Fibroblast of villous mesenchyme (primary cell): ENCODE measurements around the gene RD3L. TPM values are rescaled to one million over a fixed set of nuclear protein-coding genes. Genes with fewer than 3 reads are reported as not detected.

Source experiments
- DNase-seq: peaks from one replicate; pipeline ENCODE4 v3.0.0-alpha.2; 2010; ENCODE audit warnings: low read depth
- H3K4me3 ChIP-seq: 2 replicates; pipeline ENCODE4 v1.5.1; 2011; ENCODE audit warnings: low read depth, mild to moderate bottlenecking, low read length
- total RNA-seq: library from RNA; depleted of rRNA; stranded (reverse); fragments of >200 nt; gene quantifications from 2 replicates; pipeline ENCODE4 v1.2.3, GENCODE V29; 2012
- TF ChIP-seq, protein P1 (sequence below): IDR thresholded peaks from 2 replicates; pipeline ENCODE4 v1.5.1; 2012; ENCODE audit warnings: low read depth, mild to moderate bottlenecking, low read length; ENCODE audit not compliant: insufficient read depth

The RD3L gene
- total RNA-seq, 1 donor, result not detected

DNA sequence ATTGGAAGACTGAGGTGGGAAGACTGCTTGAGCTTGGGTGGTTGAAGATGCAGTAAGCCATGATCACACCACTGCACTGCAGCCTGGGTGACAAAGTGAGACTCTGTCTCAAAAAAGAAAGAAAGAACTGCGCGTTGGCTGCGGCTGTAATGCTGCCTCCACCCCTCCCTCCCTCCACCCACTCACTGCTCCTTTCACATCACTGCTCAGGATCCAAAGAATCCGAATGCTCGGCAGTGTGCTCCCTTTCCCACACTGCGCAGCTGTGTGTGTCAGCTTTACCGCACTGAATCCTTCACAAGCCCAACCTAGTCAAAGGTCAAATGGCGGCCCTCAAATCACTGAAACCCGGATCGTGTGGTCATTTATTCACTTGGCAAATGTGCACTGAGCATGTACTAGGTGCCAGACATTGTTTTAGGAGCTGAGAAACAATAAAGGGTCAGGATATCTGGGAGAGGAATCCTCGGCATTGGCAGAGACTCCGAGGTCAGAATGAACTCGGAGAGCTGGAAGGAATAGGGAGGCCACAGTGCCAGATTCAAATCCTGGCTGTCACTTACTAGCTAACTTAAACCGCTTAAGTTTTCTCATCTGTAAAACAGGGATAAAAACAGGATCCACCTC lies 25.6 kb downstream of the RD3L start:
- TF ChIP-seq, protein P1, sequence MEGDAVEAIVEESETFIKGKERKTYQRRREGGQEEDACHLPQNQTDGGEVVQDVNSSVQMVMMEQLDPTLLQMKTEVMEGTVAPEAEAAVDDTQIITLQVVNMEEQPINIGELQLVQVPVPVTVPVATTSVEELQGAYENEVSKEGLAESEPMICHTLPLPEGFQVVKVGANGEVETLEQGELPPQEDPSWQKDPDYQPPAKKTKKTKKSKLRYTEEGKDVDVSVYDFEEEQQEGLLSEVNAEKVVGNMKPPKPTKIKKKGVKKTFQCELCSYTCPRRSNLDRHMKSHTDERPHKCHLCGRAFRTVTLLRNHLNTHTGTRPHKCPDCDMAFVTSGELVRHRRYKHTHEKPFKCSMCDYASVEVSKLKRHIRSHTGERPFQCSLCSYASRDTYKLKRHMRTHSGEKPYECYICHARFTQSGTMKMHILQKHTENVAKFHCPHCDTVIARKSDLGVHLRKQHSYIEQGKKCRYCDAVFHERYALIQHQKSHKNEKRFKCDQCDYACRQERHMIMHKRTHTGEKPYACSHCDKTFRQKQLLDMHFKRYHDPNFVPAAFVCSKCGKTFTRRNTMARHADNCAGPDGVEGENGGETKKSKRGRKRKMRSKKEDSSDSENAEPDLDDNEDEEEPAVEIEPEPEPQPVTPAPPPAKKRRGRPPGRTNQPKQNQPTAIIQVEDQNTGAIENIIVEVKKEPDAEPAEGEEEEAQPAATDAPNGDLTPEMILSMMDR, result no peak
- H3K4me3 ChIP-seq, result no peak overlapping the region
- DNase-seq, result peak; percentile 22

DNA sequence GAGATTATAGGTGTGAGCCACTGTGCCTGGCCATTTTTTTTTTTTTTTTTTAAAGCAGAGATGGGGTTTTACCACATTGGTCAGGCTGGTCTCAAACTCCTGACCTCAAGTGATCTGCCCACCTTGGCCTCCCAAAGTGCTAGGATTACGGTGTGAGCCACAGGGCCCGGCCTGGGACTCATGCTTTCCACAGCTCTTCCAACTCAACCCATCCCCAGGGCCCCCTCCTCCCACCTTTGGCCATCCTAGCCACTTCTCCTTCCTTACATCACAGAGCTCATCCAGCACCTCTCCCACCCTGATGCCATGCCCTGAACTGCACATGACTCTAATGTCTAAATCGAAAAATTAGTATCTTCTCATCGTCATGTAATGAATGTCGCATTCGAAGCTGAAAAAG lies 26.7 kb downstream of the RD3L start:
- DNase-seq, result no peak
- H3K4me3 ChIP-seq, result no peak overlapping the region
- TF ChIP-seq, protein P1, result no peak

DNA sequence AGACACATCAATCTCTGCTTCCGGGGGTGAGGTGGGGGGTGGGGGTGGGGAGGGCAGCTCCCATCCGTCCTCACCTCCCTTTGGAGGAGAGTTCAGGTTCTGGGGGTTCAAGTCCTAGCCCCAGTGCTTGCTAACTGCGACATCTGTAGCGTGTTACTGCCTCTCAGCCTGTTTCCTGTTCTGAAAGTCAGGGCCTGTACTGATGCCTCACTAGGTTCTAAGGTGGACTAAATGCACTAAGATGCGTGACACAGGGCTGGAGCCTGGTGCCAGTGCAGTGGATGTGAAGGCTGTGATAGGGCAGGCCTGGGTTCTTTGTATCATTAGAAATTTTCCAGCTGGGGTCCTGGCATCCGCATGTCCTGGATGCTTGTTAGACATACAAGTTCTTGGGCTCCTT lies 31.3 kb downstream of the RD3L start:
- TF ChIP-seq, protein P1, result no peak
- H3K4me3 ChIP-seq, result no peak overlapping the region
- DNase-seq, result no peak

DNA sequence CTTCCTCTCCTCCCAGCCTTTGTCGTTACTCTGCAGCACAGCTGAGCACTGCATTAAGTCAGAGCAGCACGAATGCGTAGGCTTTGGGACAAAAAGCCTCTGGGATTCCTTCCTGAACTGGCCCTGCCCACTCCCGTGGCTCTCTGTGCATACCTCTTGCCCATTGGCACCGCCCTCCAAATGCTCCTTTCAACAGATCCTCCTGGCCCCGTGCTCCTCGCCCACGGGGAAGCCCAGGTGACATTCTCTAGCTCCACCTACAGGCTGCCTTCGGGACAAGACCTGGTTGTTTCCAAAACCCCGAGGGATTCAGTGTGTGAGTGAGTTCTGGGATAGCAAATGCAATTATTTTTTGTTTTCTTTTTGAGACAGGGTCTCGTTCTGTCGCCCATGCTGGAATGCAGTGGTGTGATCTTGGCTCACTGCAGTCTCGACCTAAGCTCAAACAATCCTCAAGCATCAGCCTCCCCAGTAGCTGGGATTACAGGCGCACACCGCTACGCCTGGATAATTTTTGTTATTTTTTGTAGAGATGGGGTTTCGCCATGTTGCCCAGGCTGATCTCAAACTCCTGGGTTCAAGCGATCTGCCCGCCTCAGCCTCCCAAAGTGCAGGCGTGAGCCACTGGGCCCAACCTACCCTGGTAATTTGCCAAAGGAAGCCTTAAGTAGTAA lies 31.9 kb downstream of the RD3L start:
- TF ChIP-seq, protein P1, result peak; percentile 87

DNA sequence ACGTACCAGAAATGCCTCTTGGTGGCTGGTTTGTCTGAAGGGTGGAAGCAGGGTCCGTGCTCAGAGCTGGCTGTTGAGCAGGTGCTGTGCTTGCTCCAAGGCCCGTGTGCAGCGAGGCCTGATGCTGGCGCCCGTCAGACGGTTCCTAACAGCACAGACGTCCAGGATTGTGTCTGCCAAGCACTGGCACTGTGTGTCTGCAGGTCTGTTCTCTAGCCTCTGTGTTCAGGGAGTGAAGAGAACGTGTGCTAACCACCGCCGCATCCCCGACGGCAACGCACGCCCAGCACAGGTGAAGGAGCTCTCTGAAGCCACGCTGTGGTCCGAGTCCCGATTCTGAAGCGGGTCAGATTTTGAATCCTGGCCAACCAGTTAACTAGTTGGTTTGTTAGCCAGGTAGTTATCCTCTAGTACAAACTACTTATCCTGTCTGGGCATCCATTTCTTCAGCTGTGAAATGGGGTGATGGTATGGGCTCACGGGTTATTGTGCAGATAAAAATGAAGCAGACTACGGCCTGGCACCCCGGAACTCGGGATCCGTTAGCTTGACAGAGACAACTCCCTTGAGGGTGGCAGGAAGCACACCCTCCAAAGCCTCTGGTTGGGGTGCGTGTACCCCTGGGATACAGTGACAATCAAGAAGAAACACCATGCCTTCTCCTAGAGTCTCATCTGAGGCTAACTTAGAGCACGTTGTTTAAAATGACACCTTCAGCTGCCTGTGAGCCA lies 32.6 kb downstream of the RD3L start:
- TF ChIP-seq, protein P1, result no peak
- H3K4me3 ChIP-seq, result no peak overlapping the region
- DNase-seq, result no peak

More for the DNA sequence above, 31.9 kb downstream of the RD3L start:
- peak; percentile 63 for DNase-seq
- H3K4me3 ChIP-seq, result no peak overlapping the region

DNA sequence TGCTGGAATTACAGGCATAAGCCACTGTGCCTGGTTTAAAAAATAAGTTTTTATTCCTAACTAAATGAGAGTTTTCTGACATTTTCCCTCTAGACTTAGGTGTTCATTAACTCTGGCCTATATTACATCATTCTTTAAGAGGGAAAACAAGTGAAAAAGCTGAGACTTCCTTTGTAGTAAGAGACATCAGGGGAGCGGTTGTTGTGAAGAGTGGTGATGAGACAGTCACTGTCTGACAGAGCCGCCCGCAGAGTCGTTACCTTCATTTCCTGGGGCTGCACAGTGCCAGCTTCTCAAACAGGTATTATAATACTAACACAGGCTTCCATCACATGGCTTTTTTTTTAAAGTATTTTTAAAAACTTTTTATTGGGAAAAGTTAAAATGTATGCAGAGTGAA lies 33.7 kb downstream of the RD3L start:
- no peak for DNase-seq
- TF ChIP-seq, protein P1, result no peak
- H3K4me3 ChIP-seq, result no peak overlapping the region
